SK-N-MC (cell line): ENCODE results near the gene MIEF1.

ENCODE experiments used
- EZH2 ChIP-seq: fragments of 200-600 bp; sonication (generic); IDR thresholded peaks from one replicate; pipeline ENCODE4 v1.6.1; 2017; ENCODE audit warnings: antibody characterized with exemption
- POLR2AphosphoS5 ChIP-seq: IDR thresholded peaks from 2 replicates; pipeline ENCODE4 v1.6.1; 2012; ENCODE audit warnings: mild to moderate bottlenecking, low read depth, low read length, borderline replicate concordance

DNA sequence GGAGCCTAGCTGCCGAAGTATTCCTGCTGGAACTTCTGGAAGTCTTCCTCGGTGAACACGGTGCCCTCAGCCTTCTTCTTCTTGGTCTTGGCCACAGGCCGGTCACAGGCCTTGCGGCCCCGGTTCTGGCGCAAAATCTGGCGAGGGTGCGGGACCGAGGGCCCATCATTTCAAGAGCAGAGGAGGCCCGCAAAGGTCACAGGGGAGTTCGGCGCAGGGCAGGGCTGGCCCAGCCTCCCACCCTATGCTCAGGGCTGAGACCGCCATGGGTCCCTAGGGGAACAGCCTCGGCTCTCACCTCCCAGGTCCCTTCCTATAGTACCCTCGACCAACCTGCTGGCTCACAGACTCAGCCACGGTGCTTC lies 27.4 kb downstream of the MIEF1 start:
- TF ChIP-seq EZH2, result no peak
- TF ChIP-seq POLR2AphosphoS5, result no peak
